Measurements from ENCODE around the gene SLC29A1.

SLC29A1 gene

DNA sequence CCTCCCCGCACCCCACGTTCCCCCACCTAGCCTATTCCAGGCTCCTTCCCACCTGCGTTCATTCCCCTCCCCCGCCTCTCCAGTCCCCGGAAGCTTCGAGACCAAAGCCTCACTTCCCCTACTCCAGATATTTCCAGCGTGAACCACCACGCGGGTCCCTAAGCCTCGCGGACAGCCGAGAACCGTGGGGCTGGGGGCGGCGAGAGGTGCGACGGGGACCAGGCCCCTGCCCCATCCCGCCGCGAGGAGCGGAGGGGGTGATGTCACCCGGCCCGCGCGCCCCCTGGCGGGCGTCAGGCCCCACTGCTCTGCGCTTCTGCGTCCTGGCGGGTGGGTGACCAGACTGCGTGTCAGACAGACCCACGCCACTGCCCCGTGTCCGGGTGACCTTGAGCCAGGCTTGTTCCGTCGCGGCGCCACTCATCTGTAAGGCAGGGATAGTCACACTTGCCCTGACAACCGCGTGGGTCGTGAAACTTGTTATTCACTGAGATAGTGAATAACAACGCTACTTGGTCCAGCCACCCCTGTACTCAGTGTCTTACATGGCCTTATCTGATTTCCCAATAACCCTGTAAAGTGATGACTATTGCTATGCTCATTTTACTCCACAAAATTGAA lies 14.5 kb downstream of the SLC29A1 start:
- DNase-seq = peak; percentile 84

DNA sequence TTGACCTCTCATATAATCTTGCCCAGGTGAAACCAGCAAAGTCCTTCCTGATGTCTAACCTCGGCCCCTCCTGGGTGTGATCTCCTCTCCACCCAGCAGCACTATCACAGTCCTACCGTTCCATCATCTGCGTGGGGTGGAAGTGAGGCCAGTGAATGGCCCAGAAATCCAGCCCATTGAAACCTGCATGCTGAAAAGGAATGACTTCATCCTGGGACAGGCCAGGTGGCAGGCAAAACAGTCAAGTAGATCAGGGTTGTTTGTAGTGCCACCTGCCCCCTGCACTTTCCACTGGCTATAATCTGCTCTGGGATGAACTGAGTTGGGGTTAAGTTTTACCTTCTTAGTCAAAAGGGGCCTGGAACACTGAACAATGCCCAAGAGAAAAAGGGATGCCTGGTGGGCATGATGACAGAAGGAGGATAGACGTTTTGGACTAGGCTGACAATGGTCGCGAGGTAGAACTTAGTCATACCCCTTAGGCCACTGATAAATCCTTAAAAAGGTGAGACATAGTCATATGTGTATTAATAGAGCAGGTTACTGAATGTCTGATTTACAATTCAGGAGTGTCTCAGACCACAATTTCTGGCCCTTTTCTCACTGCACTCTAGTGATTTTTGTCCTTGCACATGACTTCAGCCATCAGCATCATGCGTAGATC lies 15.4 kb downstream of the SLC29A1 start:
- no peak for DNase-seq

DNA sequence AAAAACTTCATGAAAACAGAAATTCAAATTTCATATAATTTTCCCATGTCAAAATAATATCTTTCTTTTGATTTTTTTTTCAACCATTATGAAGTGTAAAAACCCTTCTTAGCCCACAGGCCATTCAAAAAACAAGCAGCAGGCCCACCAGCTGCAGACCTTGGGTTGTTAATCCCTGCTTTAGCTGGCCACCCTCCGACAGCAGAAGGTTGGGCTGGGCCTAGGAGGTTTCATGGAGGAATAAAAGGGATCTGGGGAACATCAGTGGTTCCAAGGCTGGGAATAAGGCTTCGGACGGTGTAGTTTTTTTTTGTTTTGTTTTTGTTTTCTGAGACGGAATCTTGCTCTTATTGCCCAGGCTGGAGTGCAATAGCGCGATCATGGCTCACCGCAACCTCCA lies 19.9 kb downstream of the SLC29A1 start:
- no peak for DNase-seq

DNA sequence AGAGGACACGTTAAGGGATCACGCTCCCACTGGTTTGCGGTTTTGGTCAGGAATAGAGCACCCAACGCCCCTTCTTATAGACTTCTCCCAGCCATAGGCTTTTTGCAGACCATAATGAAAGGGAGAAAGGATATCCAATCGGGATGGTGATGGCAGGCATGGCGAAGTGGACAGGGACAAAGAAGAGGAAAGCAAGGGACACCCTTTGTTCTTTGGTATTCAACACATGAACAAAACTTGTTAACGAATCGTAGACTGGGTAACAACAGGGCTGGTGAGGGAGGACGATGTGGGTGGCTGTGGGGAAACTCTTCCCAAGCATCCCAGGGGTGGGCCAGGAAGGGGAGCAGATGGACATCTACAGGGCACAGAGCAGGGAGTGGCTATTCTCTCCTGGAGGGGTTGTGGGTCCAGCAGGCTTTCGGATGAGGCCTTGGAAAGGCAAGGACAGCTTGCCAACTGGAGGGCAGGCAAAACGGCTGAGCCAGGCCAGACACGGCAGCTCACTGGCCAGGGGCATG lies 22.1 kb downstream of the SLC29A1 start:
- DNase-seq = no peak

DNA sequence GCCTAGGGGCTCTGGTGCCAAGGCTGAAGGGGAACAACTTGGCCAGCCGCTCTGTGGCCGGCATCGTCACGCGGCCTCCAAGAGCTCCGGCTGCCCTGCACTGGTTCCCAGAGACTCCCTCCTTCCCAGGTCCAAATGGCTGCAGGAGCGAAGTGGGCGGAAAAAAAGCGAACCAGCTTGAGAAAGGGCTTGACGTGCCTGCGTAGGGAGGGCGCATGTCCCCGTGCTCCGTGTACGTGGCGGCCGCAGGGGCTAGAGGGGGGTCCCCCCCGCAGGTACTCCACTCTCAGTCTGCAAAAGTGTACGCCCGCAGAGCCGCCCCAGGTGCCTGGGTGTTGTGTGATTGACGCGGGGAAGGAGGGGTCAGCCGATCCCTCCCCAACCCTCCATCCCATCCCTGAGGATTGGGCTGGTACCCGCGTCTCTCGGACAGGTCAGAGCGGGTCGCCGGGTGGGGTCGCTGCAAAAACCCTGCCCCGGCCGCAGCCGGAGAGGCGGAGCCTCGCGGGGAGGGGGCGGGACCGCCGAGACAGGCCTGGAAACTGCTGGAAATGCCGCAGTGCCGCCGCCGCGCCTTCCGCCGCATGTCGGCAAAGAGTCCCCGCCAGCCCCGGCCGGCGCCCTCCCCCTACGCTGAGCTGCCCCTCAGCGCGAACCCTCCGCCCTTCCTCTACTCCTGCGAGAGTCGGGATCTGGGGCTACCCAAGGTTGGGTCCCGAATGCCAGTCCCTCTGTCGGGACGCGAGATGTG lies 22.7 kb downstream of the SLC29A1 start:
- DNase-seq = peak; percentile 88

DNA sequence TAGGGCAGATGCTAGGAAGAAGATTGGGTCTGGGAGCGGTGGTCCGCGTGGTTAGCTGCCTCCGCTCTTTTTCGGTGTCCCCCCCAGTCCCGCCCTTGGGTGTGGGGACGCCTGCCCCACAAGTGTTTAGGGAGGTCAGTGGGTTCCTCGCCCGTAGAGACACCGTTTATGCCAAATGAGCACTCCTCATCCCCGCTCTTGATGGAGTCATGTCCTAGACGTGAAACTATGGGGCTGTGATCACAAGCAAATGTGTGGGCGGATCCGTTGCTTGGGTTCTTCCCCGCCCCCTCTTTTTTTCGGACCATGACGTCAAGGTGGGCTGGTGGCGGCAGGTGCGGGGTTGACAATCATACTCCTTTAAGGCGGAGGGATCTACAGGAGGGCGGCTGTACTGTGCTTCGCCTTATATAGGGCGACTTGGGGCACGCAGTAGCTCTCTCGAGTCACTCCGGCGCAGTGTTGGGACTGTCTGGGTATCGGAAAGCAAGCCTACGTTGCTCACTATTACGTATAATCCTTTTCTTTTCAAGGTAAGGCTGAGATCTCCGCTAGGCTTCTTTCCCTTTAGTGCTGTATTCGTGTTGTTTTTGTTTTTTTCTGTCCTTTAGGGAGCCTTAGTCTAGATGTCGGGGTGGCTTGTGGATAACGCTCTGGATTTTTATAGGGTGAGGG lies 23.4 kb downstream of the SLC29A1 start, which contains the start of gene HSP90AB1:
Gene HSP90AB1, plus strand, starts transcription at position 439 of the 675 bp plus-strand sequence. CDS start 1,529 bp downstream, outside the sequence.
- DNase-seq = peak; percentile 96

DNA sequence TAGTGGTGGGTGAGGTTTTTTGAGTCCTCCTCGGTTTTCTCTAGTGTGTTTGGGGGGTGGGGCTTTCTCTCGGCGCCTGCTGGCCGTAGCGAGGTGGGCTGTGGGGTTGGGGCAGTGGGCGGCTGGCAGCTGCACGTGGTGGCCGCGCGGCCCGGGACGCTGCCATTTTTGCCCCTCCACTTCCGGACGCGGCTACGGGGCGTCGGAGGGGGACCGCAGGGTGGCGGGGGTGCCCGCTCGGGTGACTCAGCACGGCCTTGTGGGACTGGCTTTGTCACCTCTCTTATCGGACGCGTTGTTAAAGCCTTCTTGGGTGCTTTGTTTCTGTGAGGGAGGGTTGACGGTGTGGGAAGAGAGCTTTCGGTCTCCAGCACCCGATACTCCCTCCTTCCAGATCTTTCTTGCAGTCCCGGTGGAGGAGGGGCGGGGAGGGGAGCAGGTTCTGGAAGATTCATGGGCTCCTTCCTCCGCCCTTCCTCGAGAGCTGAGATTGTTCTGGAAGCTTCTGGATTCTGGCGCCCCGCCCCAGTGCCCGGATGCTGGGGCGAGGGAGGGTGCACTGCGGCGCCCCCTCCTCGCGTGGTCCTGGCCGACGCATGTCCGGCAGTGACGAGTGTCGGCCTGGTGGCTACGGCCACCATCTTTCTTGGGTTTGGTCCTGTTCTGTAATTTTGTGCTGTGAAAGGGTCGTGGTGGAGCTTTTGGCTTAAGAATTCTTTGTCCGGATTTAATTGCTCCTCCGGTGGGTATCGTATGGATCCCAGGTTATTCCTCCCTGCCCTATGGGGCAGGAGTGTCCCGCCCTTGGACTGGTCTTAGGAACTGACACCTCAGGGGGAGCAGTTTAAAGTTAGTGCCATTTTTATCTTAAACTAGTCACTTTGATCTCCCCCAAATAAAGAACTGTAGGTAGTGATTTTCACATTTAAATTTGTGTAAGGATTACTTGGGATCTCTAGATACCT lies 24.2 kb downstream of the SLC29A1 start:
- peak; percentile 90 for DNase-seq

DNA sequence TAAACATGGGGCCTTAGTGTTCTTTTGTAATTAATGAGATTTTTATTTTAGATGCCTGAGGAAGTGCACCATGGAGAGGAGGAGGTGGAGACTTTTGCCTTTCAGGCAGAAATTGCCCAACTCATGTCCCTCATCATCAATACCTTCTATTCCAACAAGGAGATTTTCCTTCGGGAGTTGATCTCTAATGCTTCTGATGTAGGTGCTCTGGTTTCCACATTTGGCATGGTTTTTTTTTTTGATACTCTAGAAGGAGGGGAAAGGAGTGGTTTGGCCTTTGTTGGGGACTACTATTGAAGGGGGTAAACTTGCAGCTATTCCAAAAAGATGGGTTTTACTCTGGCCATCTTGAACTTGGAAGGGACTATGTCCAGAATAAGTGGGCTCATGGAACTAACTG lies 25.2 kb downstream of the SLC29A1 start:
- DNase-seq = no peak

DNA sequence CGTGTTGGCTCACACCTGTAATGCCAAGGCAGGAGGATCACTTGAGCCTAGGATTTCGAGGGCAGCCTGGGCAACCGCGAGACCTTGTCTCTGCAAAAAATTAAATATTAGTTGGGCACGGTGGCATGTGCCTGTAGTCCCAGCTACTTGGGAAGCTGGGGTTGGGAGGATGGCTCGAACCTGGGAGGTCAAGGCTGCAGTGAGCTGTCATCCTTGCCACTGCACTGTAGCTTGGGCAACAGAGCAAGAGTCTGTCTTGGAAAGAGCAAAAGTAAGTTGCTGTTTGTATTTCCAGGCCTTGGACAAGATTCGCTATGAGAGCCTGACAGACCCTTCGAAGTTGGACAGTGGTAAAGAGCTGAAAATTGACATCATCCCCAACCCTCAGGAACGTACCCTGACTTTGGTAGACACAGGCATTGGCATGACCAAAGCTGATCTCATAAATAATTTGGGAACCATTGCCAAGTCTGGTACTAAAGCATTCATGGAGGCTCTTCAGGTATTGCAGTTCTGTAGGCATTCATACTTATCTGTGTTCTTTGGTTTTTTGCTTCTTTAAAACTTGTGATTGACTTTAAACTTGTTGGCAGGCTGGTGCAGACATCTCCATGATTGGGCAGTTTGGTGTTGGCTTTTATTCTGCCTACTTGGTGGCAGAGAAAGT lies 25.8 kb downstream of the SLC29A1 start:
- DNase-seq = no peak

DNA sequence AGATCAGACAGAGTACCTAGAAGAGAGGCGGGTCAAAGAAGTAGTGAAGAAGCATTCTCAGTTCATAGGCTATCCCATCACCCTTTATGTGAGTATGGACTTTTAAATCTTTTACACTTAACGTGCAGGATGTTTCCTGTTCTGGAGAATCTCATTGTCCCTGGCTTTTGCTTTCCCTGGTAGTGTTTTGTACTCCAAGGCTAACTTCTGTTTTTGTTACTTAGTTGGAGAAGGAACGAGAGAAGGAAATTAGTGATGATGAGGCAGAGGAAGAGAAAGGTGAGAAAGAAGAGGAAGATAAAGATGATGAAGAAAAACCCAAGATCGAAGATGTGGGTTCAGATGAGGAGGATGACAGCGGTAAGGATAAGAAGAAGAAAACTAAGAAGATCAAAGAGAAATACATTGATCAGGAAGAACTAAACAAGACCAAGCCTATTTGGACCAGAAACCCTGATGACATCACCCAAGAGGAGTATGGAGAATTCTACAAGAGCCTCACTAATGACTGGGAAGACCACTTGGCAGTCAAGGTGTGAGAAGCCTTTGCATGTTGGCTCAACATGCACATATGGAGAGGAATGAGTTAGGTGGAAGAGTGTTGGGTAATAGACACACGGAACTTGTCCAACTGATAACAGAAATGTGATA lies 26.8 kb downstream of the SLC29A1 start:
- no peak for DNase-seq

DNA sequence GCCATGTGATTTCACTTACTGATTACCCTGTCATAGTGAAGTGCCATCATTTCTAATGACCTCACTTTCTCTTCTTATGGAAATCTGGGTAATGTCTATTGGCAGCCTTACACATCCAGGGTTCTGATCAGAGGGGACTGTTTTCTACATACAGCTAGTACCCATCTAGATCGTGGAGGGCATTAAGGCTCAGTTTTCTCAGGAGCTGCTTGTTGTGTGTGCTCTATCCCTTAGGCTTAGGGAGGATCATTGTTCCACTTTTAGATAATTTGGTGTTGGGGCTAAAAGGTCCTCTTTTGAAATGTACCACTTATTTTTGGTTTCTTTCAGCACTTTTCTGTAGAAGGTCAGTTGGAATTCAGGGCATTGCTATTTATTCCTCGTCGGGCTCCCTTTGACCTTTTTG lies 27.3 kb downstream of the SLC29A1 start:
- DNase-seq = no peak

DNA sequence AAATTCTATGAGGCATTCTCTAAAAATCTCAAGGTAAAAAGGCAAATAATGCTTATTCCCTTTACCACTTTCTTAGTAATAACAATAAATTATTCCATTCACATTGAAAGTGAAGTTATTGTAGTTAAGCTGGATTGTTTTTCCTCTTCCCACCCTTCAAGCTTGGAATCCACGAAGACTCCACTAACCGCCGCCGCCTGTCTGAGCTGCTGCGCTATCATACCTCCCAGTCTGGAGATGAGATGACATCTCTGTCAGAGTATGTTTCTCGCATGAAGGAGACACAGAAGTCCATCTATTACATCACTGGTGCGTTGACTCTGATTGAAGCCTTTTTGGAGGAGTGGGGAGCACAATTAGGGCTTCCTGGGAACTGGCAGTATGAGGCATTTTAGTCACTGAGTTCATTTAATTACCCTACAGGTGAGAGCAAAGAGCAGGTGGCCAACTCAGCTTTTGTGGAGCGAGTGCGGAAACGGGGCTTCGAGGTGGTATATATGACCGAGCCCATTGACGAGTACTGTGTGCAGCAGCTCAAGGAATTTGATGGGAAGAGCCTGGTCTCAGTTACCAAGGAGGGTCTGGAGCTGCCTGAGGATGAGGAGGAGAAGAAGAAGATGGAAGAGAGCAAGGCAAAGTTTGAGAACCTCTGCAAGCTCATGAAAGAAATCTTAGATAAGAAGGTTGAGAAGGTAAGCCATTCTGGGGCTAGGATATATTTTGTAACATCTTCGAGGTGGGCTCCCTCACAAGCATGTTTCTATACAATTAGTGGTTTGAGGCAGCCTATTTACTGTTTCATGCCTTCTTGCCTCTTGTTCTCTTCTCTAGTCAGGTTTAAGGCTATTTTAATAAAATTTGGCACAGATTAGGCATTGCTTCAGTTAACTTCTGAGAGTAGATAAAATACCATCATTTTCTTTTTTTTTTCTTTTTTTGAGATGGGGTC lies 28.5 kb downstream of the SLC29A1 start:
- DNase-seq = no peak

DNA sequence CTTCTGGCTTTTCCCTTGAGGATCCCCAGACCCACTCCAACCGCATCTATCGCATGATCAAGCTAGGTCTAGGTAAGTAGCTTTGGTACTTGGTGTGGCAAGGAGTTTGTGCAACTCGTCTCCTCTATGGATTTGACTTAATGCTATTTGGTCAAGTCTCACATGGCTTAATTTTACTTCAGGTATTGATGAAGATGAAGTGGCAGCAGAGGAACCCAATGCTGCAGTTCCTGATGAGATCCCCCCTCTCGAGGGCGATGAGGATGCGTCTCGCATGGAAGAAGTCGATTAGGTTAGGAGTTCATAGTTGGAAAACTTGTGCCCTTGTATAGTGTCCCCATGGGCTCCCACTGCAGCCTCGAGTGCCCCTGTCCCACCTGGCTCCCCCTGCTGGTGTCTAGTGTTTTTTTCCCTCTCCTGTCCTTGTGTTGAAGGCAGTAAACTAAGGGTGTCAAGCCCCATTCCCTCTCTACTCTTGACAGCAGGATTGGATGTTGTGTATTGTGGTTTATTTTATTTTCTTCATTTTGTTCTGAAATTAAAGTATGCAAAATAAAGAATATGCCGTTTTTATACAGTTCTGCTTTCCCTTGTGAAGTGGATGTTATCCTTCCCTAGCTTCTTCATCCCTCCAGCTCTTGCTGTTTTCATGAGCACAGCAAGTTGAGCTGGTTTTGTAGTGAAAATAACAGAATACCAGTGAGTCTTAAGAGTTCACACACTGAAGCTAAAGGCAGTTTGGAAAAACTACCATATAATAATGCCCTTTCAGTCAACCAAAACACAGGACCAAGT lies 30.1 kb downstream of the SLC29A1 start:
- DNase-seq = peak; percentile 68

DNA sequence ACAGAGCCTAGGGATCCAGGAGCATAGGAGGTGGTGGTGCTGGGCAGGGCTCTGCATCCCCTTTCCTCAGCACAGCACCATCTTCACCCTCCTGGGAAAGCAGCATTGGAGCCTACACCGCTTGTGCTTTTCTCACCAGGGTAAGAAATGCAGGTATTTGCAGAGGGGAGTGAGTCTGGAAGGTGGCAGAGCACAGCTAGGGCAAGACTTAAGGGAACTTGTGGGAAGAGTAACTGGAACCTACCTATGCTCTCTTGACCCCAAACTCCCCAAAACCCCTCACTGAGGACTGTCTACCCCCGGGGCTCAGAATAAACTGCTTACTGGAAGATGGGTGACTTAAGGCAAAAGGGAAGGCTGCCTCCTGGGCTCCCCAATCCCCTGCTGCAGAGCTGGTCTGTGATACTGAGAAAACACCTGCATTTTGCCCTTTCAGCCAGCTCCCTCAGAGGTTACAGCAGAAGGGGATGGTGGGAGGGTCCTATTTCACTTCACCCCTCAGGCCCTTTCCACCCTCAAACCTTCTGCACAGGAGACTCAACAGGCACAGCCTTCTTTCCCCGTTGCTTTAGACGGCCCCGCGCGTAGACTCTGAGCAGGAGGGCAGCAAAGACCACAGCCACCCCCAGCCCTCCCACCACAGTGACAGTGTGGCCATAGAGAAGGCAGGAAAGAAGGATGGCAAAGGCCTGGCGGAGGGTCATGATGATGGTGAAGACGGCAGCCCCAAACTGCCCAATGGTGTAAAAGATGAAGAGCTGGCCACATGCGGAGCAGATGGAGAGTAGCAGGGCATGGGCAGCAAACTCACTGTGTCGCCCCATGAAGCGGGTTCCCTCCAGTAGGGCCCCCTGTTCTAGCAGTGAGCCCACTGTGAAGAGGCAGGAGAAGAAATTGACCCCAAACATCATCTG lies 31.1 kb downstream of the SLC29A1 start:
- no peak for DNase-seq

DNA sequence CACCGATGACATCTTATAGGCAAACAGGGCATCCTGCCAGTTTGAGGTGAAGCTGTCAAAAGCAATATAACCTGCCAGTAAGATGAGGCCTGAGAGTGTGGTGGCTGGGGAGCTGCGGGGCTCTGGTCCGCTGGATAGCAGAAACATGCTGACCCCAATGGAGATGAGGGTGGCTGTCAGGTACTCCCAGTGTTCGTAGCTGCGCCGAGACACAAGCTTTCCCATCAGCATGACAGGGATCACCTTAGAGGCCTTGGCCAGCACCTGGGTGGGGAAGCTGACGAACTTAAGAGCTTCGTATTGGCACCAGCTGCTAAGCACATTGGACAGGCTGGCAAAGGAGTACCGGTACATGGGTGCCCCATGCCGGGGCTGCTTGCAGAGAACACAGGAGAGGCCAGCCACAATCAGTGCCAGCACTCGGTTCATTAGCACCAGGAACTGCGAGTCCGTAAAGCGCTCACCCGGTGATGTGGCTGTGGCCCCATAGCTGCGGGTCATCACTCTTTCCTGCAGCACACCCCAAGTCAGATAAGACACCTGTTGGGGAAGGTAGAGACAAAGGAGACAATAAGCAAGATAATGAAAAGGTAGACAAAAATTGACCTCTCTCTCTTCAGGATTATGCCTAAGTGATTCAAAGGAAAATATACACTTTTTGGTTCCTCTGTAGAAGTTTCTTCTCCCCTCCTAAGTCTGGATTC lies 31.9 kb downstream of the SLC29A1 start:
- no peak for DNase-seq

DNA sequence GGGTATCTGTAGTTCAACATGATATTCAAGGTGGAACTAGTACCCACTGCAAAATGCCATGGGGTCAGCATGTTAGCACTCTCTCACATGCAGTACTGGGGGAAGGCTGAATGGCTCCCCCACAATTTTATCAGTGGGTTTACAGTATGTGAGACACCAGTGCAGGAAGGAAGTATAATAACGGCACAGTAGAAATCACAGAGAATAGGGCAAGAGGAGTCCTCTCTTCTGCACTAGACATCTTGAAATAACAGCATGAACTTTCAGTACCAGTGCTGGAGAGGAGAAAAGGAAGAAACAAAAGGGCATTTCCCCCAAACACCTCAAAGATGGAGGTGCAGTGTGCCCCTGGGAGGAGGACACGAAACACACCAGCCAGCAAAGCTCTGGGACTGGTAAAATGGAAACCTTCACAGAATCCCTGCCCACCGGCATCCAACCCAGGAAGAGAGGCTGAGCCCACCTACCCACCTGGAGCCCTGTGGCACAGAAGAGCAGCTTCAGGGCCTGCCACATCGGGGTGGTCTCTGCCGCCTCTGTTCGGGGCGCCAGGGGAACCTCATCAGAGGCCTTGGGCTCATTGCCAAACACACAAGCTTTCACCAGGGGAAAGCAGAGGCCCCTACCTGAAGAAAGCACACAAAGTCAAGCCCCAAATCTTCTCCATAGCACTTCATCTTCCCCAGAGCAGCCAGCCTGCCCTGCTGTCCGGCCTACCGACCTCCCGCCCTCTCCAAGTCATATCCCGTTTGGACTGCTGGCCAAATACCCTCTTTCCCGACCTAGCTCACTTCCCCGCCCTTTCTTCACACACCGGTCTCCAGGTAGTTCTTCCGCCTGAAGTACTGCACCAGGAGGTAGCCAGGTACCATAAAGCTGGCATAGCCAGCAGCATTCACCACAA lies 32.7 kb downstream of the SLC29A1 start:
- peak; percentile 20 for DNase-seq
